Keratinocyte (primary cell): ENCODE data around the gene PRAF2. TPM values are rescaled to one million over a fixed set of nuclear protein-coding genes. Genes with fewer than 3 reads are reported as not detected.
A peak's percentile ranks its signal among the peaks of the same experiment; 100 is the strongest.

Experiments used
- DNase-seq: peaks from one replicate; pipeline ENCODE4 v3.0.0-alpha.2; 2011; ENCODE audit warnings: low read depth, missing footprints, low spot score
- FAIRE-seq: peaks from 2 replicates; lab custom pipeline; 2011; peaks lifted over from hg19 to GRCh38; lab: Jason Lieb, UNC
- H2AFZ ChIP-seq: 2 replicates; pipeline ENCODE4 v1.6.0; 2012; ENCODE audit warnings: low read length, control low read depth, inconsistent platforms; ENCODE audit not compliant: control insufficient read depth
- H3K27ac ChIP-seq: 2 replicates; pipeline ENCODE4 v1.5.1; 2011; ENCODE audit warnings: low read length; ENCODE audit not compliant: control insufficient read depth, insufficient read depth
- H3K27me3 ChIP-seq: 3 replicates; pipeline ENCODE4 v1.6.0; 2011; ENCODE audit warnings: low read length; ENCODE audit not compliant: control insufficient read depth, insufficient read depth; ENCODE audit errors: extremely low read depth
- H3K36me3 ChIP-seq, 2 experiments: 2 replicates in 1 of 2; 3 replicates in 1 of 2; pipeline ENCODE4 v1.5.1; 2011; ENCODE audit warnings: low read length in 2 of 2, mild to moderate bottlenecking in 1 of 2; ENCODE audit not compliant: control insufficient read depth in 2 of 2, insufficient read depth in 2 of 2; ENCODE audit errors: extremely low read depth in 1 of 2
- H3K4me1 ChIP-seq: 3 replicates; pipeline ENCODE4 v1.5.1; 2011; ENCODE audit warnings: low read length; ENCODE audit not compliant: control insufficient read depth, insufficient read depth; ENCODE audit errors: extremely low read depth
- H3K4me2 ChIP-seq: 3 replicates; pipeline ENCODE4 v1.6.0; 2011; ENCODE audit warnings: low read depth, low read length; ENCODE audit not compliant: control insufficient read depth, insufficient read depth; ENCODE audit errors: extremely low read depth
- H3K4me3 ChIP-seq, 3 experiments: fragments of 200-600 bp in 1 of 3; sonication (generic) in 1 of 3; 2 replicates in 2 of 3; 3 replicates in 1 of 3; pipeline ENCODE4 v1.5.1; 2011 to 2016; ENCODE audit warnings: low read length in 3 of 3, mild to moderate bottlenecking in 3 of 3, control low read depth in 2 of 3, inconsistent platforms in 1 of 3, low read depth in 1 of 3, mixed read lengths in 1 of 3, mixed run types in 1 of 3, moderate library complexity in 1 of 3; ENCODE audit not compliant: control insufficient read depth in 2 of 3, insufficient read depth in 2 of 3; ENCODE audit errors: extremely low read depth in 1 of 3
- H3K79me2 ChIP-seq: 2 replicates; pipeline ENCODE4 v1.6.0; 2012; ENCODE audit warnings: low read length; ENCODE audit not compliant: control insufficient read depth, insufficient read depth
- H3K9ac ChIP-seq: 3 replicates; pipeline ENCODE4 v1.6.0; 2011; ENCODE audit warnings: low read length; ENCODE audit not compliant: control insufficient read depth, insufficient read depth; ENCODE audit errors: extremely low read depth
- H3K9me1 ChIP-seq: 3 replicates; pipeline ENCODE4 v1.6.0; 2011; ENCODE audit warnings: low read length; ENCODE audit not compliant: control insufficient read depth, insufficient read depth; ENCODE audit errors: extremely low read depth
- H3K9me3 ChIP-seq: 2 replicates; pipeline ENCODE4 v1.5.1; 2012; ENCODE audit warnings: low read depth, low read length; ENCODE audit not compliant: control insufficient read depth
- H4K20me1 ChIP-seq: 3 replicates; pipeline ENCODE4 v1.6.0; 2011; ENCODE audit warnings: low read length; ENCODE audit not compliant: control insufficient read depth, insufficient read depth; ENCODE audit errors: extremely low read depth
- CTCF ChIP-seq, 3 experiments: IDR thresholded peaks in 1 of 3; conservative IDR thresholded peaks in 1 of 3; optimal IDR thresholded peaks in 1 of 3; 2 replicates in 2 of 3; 3 replicates in 1 of 3; pipeline versions ENCODE3 to v1.5.1; 2011; ENCODE audit warnings: low read length in 3 of 3, mild to moderate bottlenecking in 3 of 3, moderate library complexity in 2 of 3, control low read depth in 1 of 3, inconsistent platforms in 1 of 3; ENCODE audit not compliant: insufficient read depth in 2 of 3; ENCODE audit errors: extremely low read depth in 1 of 3
- EZH2 ChIP-seq: IDR thresholded peaks from one replicate; pipeline ENCODE4 v1.6.1; 2012; ENCODE audit warnings: inconsistent platforms, mild to moderate bottlenecking, low read length, moderate library complexity
- dilution Hi-C: fragments of 300-500 bp; cut with MboI; formaldehyde crosslinking; loops from one replicate; pipeline ENCODE4 v1.7.0; 2020; ENCODE audit warnings: low sequenced_read_pairs; ENCODE audit not compliant: extremely low pct_ligation_motif_present
- polyA plus RNA-seq, 5 experiments: library from polyadenylated mRNA; depleted of rRNA in 3 of 5; stranded (reverse) in 3 of 5; stranded (forward) in 1 of 5; unstranded in 1 of 5; fragments of >200 nt; gene quantifications; 1 replicate in 1 of 5; 2 replicates in 3 of 5; 3 replicates in 1 of 5; pipeline versions ENCODE4 v1.2.1 to v1.2.3, GENCODE V29; 2011 to 2012; ENCODE audit warnings: missing spikeins in 2 of 5, low read depth in 1 of 5, low replicate concordance in 1 of 5

Gene PRAF2
- polyA plus RNA-seq, 1 donor (not counting 4 experiments of a cell fraction or from before 2014, with no cell fraction given) = 6.9 TPM

GRCh38 chrX:49106930-49107329 is 33.1 kb upstream of the PRAF2 start:
- Histone ChIP-seq H3K9ac (no peak overlapping the region), H3K4me3 (no peak overlapping the region), H3K9me3 (peaks cover 2% of the 10 kb centered on the region), H4K20me1 (no peaks in the 10 kb centered on the region), H3K36me3 (no peaks in the 10 kb centered on the region), H3K79me2 (no peaks in the 10 kb centered on the region), H3K27me3 (no peaks in the 10 kb centered on the region), H3K4me1 (no peaks in the 10 kb centered on the region), H3K9me1 (no peaks in the 10 kb centered on the region), H3K27ac (no peak overlapping the region), H3K4me2 (no peak overlapping the region), H2AFZ (no peak overlapping the region)
- dilution Hi-C loops = no loop called here
- TF ChIP-seq EZH2 (no peak), CTCF (optimal IDR thresholded peaks at IDR 0.05 in 1 of 3, IDR thresholded peaks at IDR 0.05 in 1 of 3, conservative IDR thresholded peaks at IDR 0.05 in 1 of 3; ENCODE audit: extremely low read depth in 1 of 3, insufficient read depth in 2 of 3, low read length in 3 of 3) (peak; percentile 56 to 66 (median 58))
- peak; percentile 69 for FAIRE-seq
- no peak for DNase-seq

GRCh38 chrX:49106296-49106695 is 32.5 kb upstream of the PRAF2 start:
- H3K4me1 ChIP-seq = no peaks in the 10 kb centered on the region
- FAIRE-seq (no peak), DNase-seq (no peak)
- dilution Hi-C loops = no loop called here
- H3K9ac ChIP-seq = no peak overlapping the region
- no peaks in the 10 kb centered on the region for H3K9me1 ChIP-seq
- H3K9me3 ChIP-seq = peaks cover 2% of the 10 kb centered on the region
- H3K79me2 ChIP-seq = no peaks in the 10 kb centered on the region
- H3K27ac ChIP-seq = no peak overlapping the region
- H3K27me3 ChIP-seq = no peaks in the 10 kb centered on the region
- TF ChIP-seq EZH2 (no peak), CTCF (optimal IDR thresholded peaks at IDR 0.05 in 1 of 3, IDR thresholded peaks at IDR 0.05 in 1 of 3, conservative IDR thresholded peaks at IDR 0.05 in 1 of 3; ENCODE audit: extremely low read depth in 1 of 3, insufficient read depth in 2 of 3, low read length in 3 of 3) (no peak)
- H3K36me3 ChIP-seq = no peaks in the 10 kb centered on the region
- no peak overlapping the region for H3K4me3 ChIP-seq
- H3K4me2 ChIP-seq = no peak overlapping the region
- no peak overlapping the region for H2AFZ ChIP-seq
- H4K20me1 ChIP-seq = no peaks in the 10 kb centered on the region
